ENCODE measurements around the gene ZNF639. TPM values are rescaled to one million over a fixed set of nuclear protein-coding genes. Genes with fewer than 3 reads are reported as not detected.

The ZNF639 gene
- total and polyA plus RNA-seq, 9 of the 15 experiments (the other 6 are each of a cell fraction or from before 2014, with no cell fraction given), result 17.6 to 88.1 (median 53.7) TPM

- TF ChIP-seq SIN3A (IDR thresholded peaks at IDR 0.05; ENCODE audit: borderline replicate concordance in 2 of 2, control insufficient read depth in 1 of 2, low read depth in 2 of 2, low read length in 2 of 2) (no peak), CBX2 (IDR thresholded peaks at IDR 0.05; ENCODE audit: insufficient read depth, low read length, poor library complexity, severe bottlenecking) (no peak), GABPB2 (CRISPR knock-in tag; conservative IDR thresholded peaks at IDR 0.05) (no peak), MED1 (CRISPR knock-in tag; IDR thresholded peaks at IDR 0.05; ENCODE audit: borderline replicate concordance) (no peak), ARID1B (IDR thresholded peaks at IDR 0.05) (peak; percentile 88), TAL1 (IDR thresholded peaks at IDR 0.05) (peak; percentile 57; the same call in 1 of the 2 replicates), ZFP91 (CRISPR knock-in tag; IDR thresholded peaks at IDR 0.05) (no peak), E2F4 (CRISPR knock-in tag; IDR thresholded peaks at IDR 0.05; ENCODE audit: low read depth) (no peak), ZNF778 (CRISPR knock-in tag; IDR thresholded peaks at IDR 0.05) (no peak), MXI1 (IDR thresholded peaks at IDR 0.05; ENCODE audit: low read depth, low read length) (no peak), SIX5 (IDR thresholded peaks at IDR 0.05; ENCODE audit: borderline replicate concordance in 1 of 2, insufficient read depth in 1 of 2, low read depth in 1 of 2, low read length in 2 of 2) (no peak), TAF7 (tag; IDR thresholded peaks at IDR 0.05) (no peak), CREB5 (CRISPR knock-in tag; IDR thresholded peaks at IDR 0.05) (no peak), LEF1 (IDR thresholded peaks at IDR 0.05) (peak; percentile 81; the same call in 1 of the 2 replicates), CC2D1A (IDR thresholded peaks at IDR 0.05) (no peak; the same call in 1 of the 2 replicates), TCF7L2 (IDR thresholded peaks at IDR 0.05; ENCODE audit: low read depth, low read length) (no peak), EWSR1 (IDR thresholded peaks at IDR 0.05; ENCODE audit: borderline replicate concordance, low read depth, partially characterized antibody) (no peak), ZNF518B (CRISPR knock-in tag; IDR thresholded peaks at IDR 0.05) (no peak), HMGXB4 (CRISPR knock-in tag; IDR thresholded peaks at IDR 0.05) (no peak)
These were observed 21.2 kb upstream of the ZNF639 start (continued) for GRCh38 chr3:179301645-179302044.

Data from K562 (cell line).